ENCODE results near the gene ZC3H12C.
"Not testable (repeated sequence)": the region's sequence is repeated elsewhere in the genome, so short reads cannot be mapped to it uniquely, and the experiment has no call there.

Gene ZC3H12C

GRCh38 chr11:110200836-110201235, 107.6 kb downstream of the ZC3H12C start:
- H3K9ac ChIP-seq (ENCODE audit: low read length): no peak overlapping the region
- H3K27me3 ChIP-seq (ENCODE audit: control insufficient read depth, insufficient read depth, low read length): no peaks in the 10 kb centered on the region
- H3K4me1 ChIP-seq (ENCODE audit: control insufficient read depth, insufficient read depth, low read length): no peaks in the 10 kb centered on the region
- no peaks in the 10 kb centered on the region for H3K36me3 ChIP-seq (ENCODE audit: control insufficient read depth, insufficient read depth, low read length)
- H3K4me3 ChIP-seq (ENCODE audit: low read length): no peak overlapping the region
- H3K27ac ChIP-seq (ENCODE audit: low read depth, low read length): no peak overlapping the region

- Histone ChIP-seq H3K36me3 (ENCODE audit: control insufficient read depth, insufficient read depth, low read length) (no peaks in the 10 kb centered on the region), H3K27me3 (ENCODE audit: control insufficient read depth, insufficient read depth, low read length) (no peaks in the 10 kb centered on the region), H3K4me1 (ENCODE audit: control insufficient read depth, insufficient read depth, low read length) (no peaks in the 10 kb centered on the region), H3K27ac (ENCODE audit: low read depth, low read length) (no peak overlapping the region), H3K4me3 (ENCODE audit: low read length) (no peak overlapping the region), H3K9ac (ENCODE audit: low read length) (no peak overlapping the region)
These were observed 113.9 kb downstream of the ZC3H12C start for GRCh38 chr11:110207123-110207522.

- H3K27ac ChIP-seq (ENCODE audit: low read depth, low read length); H3K36me3 ChIP-seq (ENCODE audit: control insufficient read depth, insufficient read depth, low read length); H3K27me3 ChIP-seq (ENCODE audit: control insufficient read depth, insufficient read depth, low read length); H3K4me3 ChIP-seq (ENCODE audit: low read length); H3K4me1 ChIP-seq (ENCODE audit: control insufficient read depth, insufficient read depth, low read length); H3K9ac ChIP-seq (ENCODE audit: low read length): not testable (repeated sequence)
These were observed 115.6 kb downstream of the ZC3H12C start for GRCh38 chr11:110208678-110209312.

GRCh38 chr11:110209313-110209694, 116.1 kb downstream of the ZC3H12C start:
- not testable (repeated sequence) for H3K27me3 ChIP-seq (ENCODE audit: control insufficient read depth, insufficient read depth, low read length); H3K9ac ChIP-seq (ENCODE audit: low read length); H3K4me3 ChIP-seq (ENCODE audit: low read length); H3K36me3 ChIP-seq (ENCODE audit: control insufficient read depth, insufficient read depth, low read length); H3K4me1 ChIP-seq (ENCODE audit: control insufficient read depth, insufficient read depth, low read length); H3K27ac ChIP-seq (ENCODE audit: low read depth, low read length)

GRCh38 chr11:110217223-110217877, 124.2 kb downstream of the ZC3H12C start:
- H3K9ac ChIP-seq (ENCODE audit: low read length): no peak overlapping the region

GRCh38 chr11:110217936-110218335, 124.7 kb downstream of the ZC3H12C start:
- Histone ChIP-seq H3K4me3 (ENCODE audit: low read length) (no peak overlapping the region), H3K27ac (ENCODE audit: low read depth, low read length) (no peak overlapping the region), H3K9ac (ENCODE audit: low read length) (no peak overlapping the region), H3K36me3 (ENCODE audit: control insufficient read depth, insufficient read depth, low read length) (no peaks in the 10 kb centered on the region), H3K27me3 (ENCODE audit: control insufficient read depth, insufficient read depth, low read length) (no peaks in the 10 kb centered on the region), H3K4me1 (ENCODE audit: control insufficient read depth, insufficient read depth, low read length) (no peaks in the 10 kb centered on the region)

More at GRCh38 chr11:110217223-110217877, 124.2 kb downstream of the ZC3H12C start:
- Histone ChIP-seq H3K4me1 (ENCODE audit: control insufficient read depth, insufficient read depth, low read length) (no peaks in the 10 kb centered on the region), H3K36me3 (ENCODE audit: control insufficient read depth, insufficient read depth, low read length) (no peaks in the 10 kb centered on the region), H3K27me3 (ENCODE audit: control insufficient read depth, insufficient read depth, low read length) (no peaks in the 10 kb centered on the region), H3K4me3 (ENCODE audit: low read length) (no peak overlapping the region), H3K27ac (ENCODE audit: low read depth, low read length) (no peak overlapping the region)

GRCh38 chr11:110219006-110219785, 126.0 kb downstream of the ZC3H12C start:
- Histone ChIP-seq H3K27ac (ENCODE audit: low read depth, low read length) (no peak overlapping the region), H3K4me1 (ENCODE audit: control insufficient read depth, insufficient read depth, low read length) (no peaks in the 10 kb centered on the region), H3K27me3 (ENCODE audit: control insufficient read depth, insufficient read depth, low read length) (no peaks in the 10 kb centered on the region), H3K9ac (ENCODE audit: low read length) (no peak overlapping the region), H3K4me3 (ENCODE audit: low read length) (no peak overlapping the region), H3K36me3 (ENCODE audit: control insufficient read depth, insufficient read depth, low read length) (no peaks in the 10 kb centered on the region)

All from rectal smooth muscle tissue (tissue), 1 donor.